Keratinocyte (primary cell): ENCODE data around the gene FHOD3.

Source experiments
- CTCF ChIP-seq, 3 experiments: IDR thresholded peaks in 1 of 3; conservative IDR thresholded peaks in 1 of 3; optimal IDR thresholded peaks in 1 of 3; 2 replicates in 2 of 3; 3 replicates in 1 of 3; pipeline versions ENCODE3 to v1.5.1; 2011; ENCODE audit warnings: low read length in 3 of 3, mild to moderate bottlenecking in 3 of 3, moderate library complexity in 2 of 3, control low read depth in 1 of 3, inconsistent platforms in 1 of 3; ENCODE audit not compliant: insufficient read depth in 2 of 3; ENCODE audit errors: extremely low read depth in 1 of 3
- EZH2 ChIP-seq: IDR thresholded peaks from one replicate; pipeline ENCODE4 v1.6.1; 2012; ENCODE audit warnings: inconsistent platforms, mild to moderate bottlenecking, low read length, moderate library complexity

- no peak for TF ChIP-seq CTCF (optimal IDR thresholded peaks at IDR 0.05 in 1 of 3, IDR thresholded peaks at IDR 0.05 in 1 of 3, conservative IDR thresholded peaks at IDR 0.05 in 1 of 3; ENCODE audit: extremely low read depth in 1 of 3, insufficient read depth in 2 of 3, low read length in 3 of 3)
- TF ChIP-seq EZH2 = no peak
Measured at GRCh38 chr18:36818652-36819051, 521.1 kb downstream of the FHOD3 start.
